Activated CD4-positive, alpha-beta T cell treated with anti-CD3 and anti-CD28 coated beads, Interleukin-2, Interleukin-6, amounts not matched to agents 100 ng/mL and 50 ng/mL, durations not matched to agents 16 hours and 8 hours (primary cell): Measurements from ENCODE around the gene NDUFA3.
"Not testable (repeated sequence)": the region's sequence is repeated elsewhere in the genome, so short reads cannot be mapped to it uniquely, and the experiment has no call there.

ENCODE experiments used
- DNase-seq: peaks from one replicate; pipeline ENCODE4 v3.0.0-alpha.2; 2020

The NDUFA3 gene

GRCh38 chr19:54102421-54103169 is at the start of gene NDUFA3:
TSS of gene NDUFA3 (plus strand) at chr19:54102855. CDS start at chr19:54102879, 24 bp downstream.
- peak; percentile 99 for DNase-seq

GRCh38 chr19:54062643-54063042 is 40.0 kb upstream of the NDUFA3 start:
- no peak for DNase-seq

GRCh38 chr19:54063350-54064116 is 39.1 kb upstream of the NDUFA3 start, which contains the start of gene VSTM1:
TSS of gene VSTM1 (minus strand) at chr19:54063897. CDS start at chr19:54063777, 120 bp downstream.
- DNase-seq: no peak

- DNase-seq: no peak
Observed at GRCh38 chr19:54069470-54069869, 33.2 kb upstream of the NDUFA3 start.

- DNase-seq: no peak
Observed at GRCh38 chr19:54073829-54074228, 28.8 kb upstream of the NDUFA3 start.

GRCh38 chr19:54074851-54075250 is 27.8 kb upstream of the NDUFA3 start:
- DNase-seq: no peak

- DNase-seq: no peak
Observed at GRCh38 chr19:54077334-54077733, 25.3 kb upstream of the NDUFA3 start.

- DNase-seq: no peak
Observed at GRCh38 chr19:54081032-54081431, 21.6 kb upstream of the NDUFA3 start, which contains the start of gene TARM1. TSS of gene TARM1 (minus strand) at chr19:54081365. CDS start at chr19:54081340, 25 bp downstream.

GRCh38 chr19:54084410-54084809 is 18.2 kb upstream of the NDUFA3 start:
- DNase-seq: no peak

- no peak for DNase-seq
Observed at GRCh38 chr19:54094426-54095000, 8.1 kb upstream of the NDUFA3 start.

GRCh38 chr19:54095136-54095858 is 7.4 kb upstream of the NDUFA3 start:
- DNase-seq: no peak

- peak; percentile 42 for DNase-seq
Observed at GRCh38 chr19:54095859-54096616, 6.6 kb upstream of the NDUFA3 start.

GRCh38 chr19:54096617-54097106 is 6.0 kb upstream of the NDUFA3 start:
- peak; percentile 29 for DNase-seq

GRCh38 chr19:54099190-54099902 is 3.3 kb upstream of the NDUFA3 start:
- no peak for DNase-seq

GRCh38 chr19:54099903-54100255 is 2.8 kb upstream of the NDUFA3 start:
- not testable (repeated sequence) for DNase-seq

GRCh38 chr19:54100561-54100960 is 2.1 kb upstream of the NDUFA3 start, which contains the start of gene OSCAR:
TSS of gene OSCAR (minus strand) at chr19:54100803. CDS start at chr19:54100792, 11 bp downstream.
- no peak for DNase-seq

GRCh38 chr19:54104998-54105715 is 2.5 kb downstream of the NDUFA3 start:
- DNase-seq: no peak

GRCh38 chr19:54105796-54106195 is 3.1 kb downstream of the NDUFA3 start:
- DNase-seq: no peak

- DNase-seq: no peak
Observed at GRCh38 chr19:54106716-54107115, 4.1 kb downstream of the NDUFA3 start.

GRCh38 chr19:54107876-54108490 is 5.3 kb downstream of the NDUFA3 start:
- no peak for DNase-seq
